ENCODE measurements around the gene GPC5. TPM values are rescaled to one million over a fixed set of nuclear protein-coding genes. Genes with fewer than 3 reads are reported as not detected.

Gene GPC5
- total and polyA plus RNA-seq, 2 donors (not counting 3 experiments of a cell fraction or from before 2014, with no cell fraction given) = 0.59 to 0.97 TPM

- dilution Hi-C loops (cut with MboI; ENCODE audit: extremely low pct_ligation_motif_present, low sequenced_read_pairs) = no loop called here
- H3K27ac ChIP-seq (ENCODE audit: insufficient read depth, low read depth, low read length) = no peak overlapping the region
Measured at GRCh38 chr13:92012787-92013186, 614.4 kb downstream of the GPC5 start.

More at GRCh38 chr13:92012787-92013186, 614.4 kb downstream of the GPC5 start:
- ChIA-PET CTCF (no interaction called here), POLR2A (no interaction called here)
- Histone ChIP-seq H3K79me2 (ENCODE audit: control insufficient read depth, insufficient read depth, low read length) (no peaks in the 10 kb centered on the region), H3K36me3 (ENCODE audit: control insufficient read depth in 2 of 2, extremely low read depth in 1 of 2, insufficient read depth in 2 of 2, low read length in 2 of 2) (no peaks in the 10 kb centered on the region), H2AFZ (ENCODE audit: low read depth, low read length) (no peak overlapping the region), H3K4me3 (replicated peaks in 1 of 3; ENCODE audit: insufficient read depth in 1 of 3, low read depth in 1 of 3, low read length in 3 of 3) (no peak overlapping the region), H3K4me1 (ENCODE audit: control insufficient read depth, extremely low read depth, insufficient read depth, low read length) (no peaks in the 10 kb centered on the region), H3K9me3 (replicated peaks; ENCODE audit: control insufficient read depth, insufficient read depth, low read length) (no peaks in the 10 kb centered on the region), H3K9ac (replicated peaks; ENCODE audit: extremely low read depth, insufficient read depth, low read length) (no peak overlapping the region), H3K4me2 (ENCODE audit: insufficient read depth, low read length) (no peak overlapping the region), H4K20me1 (replicated peaks; ENCODE audit: control insufficient read depth, extremely low read depth, insufficient read depth, low read length) (no peaks in the 10 kb centered on the region), H3K27me3 (ENCODE audit: control insufficient read depth in 2 of 2, insufficient read depth in 2 of 2, low read length in 2 of 2) (no peaks in the 10 kb centered on the region), H3K9me1 (replicated peaks; ENCODE audit: control insufficient read depth, extremely low read depth, insufficient read depth, low read length) (no peaks in the 10 kb centered on the region)
- BruUV-seq (replicated peaks) = no TSS peak
- no peak for TF ChIP-seq MAX (IDR thresholded peaks at IDR 0.05; ENCODE audit: insufficient read depth, insufficient read length)
- no peak for TF ChIP-seq FOS (IDR thresholded peaks at IDR 0.05; ENCODE audit: borderline replicate concordance, insufficient read depth, low read length)
- TF ChIP-seq CTCF (IDR thresholded peaks at IDR 0.05; ENCODE audit: extremely low read depth in 1 of 2, insufficient read depth in 1 of 2, low read depth in 1 of 2, low read length in 2 of 2) = no peak
- no peak for TF ChIP-seq GATA2 (IDR thresholded peaks at IDR 0.05; ENCODE audit: insufficient read depth, insufficient read length, low read depth, low read length)
- TF ChIP-seq POLR2AphosphoS5 (IDR thresholded peaks at IDR 0.05; ENCODE audit: insufficient read depth, low read depth, low read length) = no peak
- FAIRE-seq = no peak
- intact Hi-C loops (cut with micrococcal nuclease) = no loop called here
- no peak for DNase-seq (ENCODE audit: low read depth, low spot score)

Data from endothelial cell of umbilical vein (primary cell).